Activated naive CD4-positive, alpha-beta T cell treated with Interleukin-2 at 50 U/mL for 16 hours (primary cell): Measurements from ENCODE around the gene MAN2A2.
"Not testable (repeated sequence)": the region's sequence is repeated elsewhere in the genome, so short reads cannot be mapped to it uniquely, and the experiment has no call there.

Source experiments
- DNase-seq: peaks from one replicate; pipeline ENCODE4 v3.0.0-alpha.2; 2020

MAN2A2 gene

DNA sequence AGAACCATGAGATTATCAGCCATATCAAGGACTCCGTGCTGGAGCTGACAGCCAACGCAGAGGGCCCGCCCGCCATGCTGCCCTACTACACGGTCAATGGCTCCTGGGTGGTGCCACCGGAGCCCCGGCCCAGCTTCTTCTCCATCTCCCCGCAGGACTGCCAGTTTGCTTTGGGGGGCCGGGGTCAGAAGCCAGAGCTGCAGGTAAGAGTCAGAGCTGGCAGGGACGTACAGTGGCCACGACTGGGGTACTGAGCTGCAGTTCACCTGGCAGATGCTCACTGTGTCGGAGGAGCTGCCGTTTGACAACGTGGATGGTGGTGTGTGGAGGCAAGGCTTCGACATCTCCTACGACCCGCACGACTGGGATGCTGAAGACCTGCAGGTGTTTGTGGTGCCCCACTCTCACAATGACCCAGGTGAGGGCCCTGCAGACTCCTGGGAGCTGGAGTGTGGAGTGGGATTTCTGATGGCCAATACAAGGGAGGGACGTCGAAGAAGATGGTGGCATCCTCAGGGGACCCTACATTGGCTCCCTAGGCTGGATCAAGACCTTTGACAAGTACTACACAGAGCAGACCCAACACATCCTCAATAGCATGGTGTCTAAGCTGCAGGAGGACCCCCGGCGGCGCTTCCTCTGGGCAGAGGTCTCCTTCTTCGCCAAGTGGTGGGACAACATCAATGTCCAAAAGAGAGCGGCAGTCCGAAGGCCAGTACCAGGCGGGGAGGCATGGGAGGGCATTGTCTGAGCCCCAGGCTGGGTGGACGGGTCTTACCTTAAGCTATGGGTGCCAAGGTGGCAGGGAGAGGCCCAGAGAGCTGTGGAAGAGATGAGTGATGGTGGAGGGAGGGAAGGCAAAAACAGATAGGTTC is 2.4 kb downstream of the MAN2A2 start:
- no peak for DNase-seq

DNA sequence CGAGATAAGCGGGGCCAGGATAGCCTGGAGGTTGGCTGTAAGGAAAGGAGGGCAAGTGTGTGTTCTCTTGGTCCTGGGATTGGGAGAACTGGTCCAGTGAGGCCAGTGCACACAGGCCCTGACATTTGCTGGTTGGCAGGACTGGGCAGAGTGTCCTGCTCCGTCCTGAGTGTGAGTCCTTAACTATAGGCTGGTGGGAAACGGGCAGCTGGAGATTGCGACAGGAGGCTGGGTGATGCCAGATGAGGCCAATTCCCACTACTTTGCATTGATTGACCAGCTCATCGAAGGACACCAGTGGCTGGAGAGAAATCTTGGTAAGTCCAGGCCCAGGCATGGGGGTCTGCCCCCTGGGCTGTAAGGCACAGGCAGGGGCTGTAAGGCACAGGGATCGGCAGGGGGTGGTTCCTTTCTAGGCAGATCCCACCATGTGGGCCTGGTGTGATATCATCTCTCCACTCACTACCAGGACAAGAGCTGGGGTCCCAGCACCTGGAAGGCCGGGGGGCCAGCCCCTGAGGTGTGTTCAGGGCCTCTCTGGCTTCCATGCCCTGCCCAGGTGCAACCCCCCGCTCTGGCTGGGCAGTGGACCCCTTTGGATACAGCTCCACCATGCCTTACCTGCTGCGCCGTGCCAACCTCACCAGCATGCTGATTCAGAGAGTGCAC is 3.2 kb downstream of the MAN2A2 start:
- no peak for DNase-seq

DNA sequence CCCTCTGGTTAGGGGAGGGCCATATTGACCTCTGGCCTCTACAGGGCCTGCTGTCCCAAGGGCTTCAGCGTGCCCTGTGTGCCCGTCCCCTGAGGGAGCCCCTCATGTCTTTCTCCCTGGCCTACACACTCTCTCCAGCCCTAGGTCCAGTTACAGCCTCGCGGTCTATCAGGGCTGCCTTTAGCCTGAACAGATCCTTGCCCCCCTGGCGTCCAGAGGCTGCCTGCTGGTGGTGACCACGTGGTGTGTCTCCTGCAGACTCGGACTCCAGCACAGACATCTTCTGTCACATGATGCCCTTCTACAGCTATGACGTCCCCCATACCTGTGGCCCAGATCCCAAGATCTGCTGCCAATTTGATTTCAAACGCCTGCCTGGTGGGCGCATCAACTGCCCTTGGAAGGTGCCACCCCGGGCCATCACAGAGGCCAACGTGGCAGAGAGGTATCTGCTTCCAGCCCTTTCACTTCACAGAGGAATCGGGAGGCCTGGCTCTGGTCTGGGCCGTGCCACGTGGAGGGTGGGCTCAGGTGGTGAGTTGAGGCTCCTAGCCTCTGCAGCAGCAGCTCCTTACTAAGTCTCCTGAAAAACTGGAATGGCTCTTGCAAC is 4.1 kb downstream of the MAN2A2 start:
- DNase-seq, result no peak

DNA sequence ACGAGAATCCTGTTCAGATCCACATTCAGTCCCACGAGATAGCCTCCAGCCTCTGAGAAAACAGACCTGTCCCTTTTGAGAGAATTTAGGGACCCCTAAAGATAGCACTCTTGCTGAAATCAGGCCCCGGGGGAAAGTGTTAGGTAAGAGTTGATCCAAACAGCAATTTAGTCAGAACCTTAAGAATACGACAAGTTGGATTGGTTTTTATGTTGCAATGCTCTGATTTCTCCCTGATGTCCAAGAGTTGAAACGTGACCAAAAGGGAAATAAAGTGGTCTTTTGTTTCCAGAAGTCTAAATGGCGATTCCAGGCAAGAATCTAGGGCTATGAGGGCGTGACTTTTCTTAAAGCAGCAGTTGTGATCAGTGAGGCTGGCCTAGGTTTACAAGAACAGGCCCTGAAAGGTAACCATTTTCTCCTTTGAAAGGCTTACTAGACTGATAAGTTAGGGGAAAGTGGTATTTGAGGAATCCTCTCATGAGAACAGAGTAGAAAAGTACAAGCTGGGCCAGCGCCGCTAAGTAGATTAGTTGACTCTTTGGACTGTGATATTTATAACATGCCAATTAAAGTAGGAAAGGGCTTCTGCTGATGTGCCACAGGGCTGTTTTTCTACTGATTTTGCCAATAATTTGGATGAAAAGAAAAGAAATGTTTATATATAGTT is 4.9 kb downstream of the MAN2A2 start:
- DNase-seq, result no peak

DNA sequence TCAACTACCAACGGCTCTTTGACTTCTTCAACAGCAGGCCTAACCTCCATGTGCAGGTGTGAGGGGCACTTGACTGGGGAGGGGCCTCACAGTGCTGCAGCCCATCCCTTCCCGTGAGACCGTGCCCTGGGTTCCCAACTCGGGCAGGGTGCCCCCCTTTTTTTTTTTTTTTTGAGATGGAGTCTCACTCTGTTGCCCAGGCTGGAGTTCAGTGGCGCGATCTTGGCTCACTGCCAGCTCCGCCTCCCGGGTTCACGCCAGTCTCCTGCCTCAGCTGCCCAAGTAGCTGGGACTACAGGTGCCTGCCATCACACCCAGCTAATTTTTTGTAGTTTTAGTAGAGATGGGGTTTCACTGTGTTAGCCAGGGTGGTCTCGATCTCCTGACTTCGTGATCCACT is 6.3 kb downstream of the MAN2A2 start:
- DNase-seq, result not testable (repeated sequence)

DNA sequence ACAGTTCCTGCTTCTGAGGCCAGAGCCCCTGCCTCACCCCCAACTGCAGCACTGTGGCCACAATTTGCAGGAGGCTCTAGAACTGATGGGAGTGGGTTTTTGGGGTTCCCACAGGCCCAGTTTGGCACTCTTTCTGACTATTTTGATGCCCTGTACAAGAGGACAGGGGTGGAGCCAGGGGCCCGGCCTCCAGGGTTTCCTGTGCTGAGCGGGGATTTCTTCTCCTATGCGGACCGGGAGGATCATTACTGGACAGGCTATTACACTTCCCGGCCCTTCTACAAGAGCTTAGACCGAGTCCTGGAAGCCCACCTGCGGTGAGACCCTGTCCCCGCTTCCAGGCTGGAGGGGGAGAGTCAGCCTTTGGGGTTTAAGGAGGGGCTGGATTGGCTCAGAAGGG is 6.9 kb downstream of the MAN2A2 start:
- no peak for DNase-seq

DNA sequence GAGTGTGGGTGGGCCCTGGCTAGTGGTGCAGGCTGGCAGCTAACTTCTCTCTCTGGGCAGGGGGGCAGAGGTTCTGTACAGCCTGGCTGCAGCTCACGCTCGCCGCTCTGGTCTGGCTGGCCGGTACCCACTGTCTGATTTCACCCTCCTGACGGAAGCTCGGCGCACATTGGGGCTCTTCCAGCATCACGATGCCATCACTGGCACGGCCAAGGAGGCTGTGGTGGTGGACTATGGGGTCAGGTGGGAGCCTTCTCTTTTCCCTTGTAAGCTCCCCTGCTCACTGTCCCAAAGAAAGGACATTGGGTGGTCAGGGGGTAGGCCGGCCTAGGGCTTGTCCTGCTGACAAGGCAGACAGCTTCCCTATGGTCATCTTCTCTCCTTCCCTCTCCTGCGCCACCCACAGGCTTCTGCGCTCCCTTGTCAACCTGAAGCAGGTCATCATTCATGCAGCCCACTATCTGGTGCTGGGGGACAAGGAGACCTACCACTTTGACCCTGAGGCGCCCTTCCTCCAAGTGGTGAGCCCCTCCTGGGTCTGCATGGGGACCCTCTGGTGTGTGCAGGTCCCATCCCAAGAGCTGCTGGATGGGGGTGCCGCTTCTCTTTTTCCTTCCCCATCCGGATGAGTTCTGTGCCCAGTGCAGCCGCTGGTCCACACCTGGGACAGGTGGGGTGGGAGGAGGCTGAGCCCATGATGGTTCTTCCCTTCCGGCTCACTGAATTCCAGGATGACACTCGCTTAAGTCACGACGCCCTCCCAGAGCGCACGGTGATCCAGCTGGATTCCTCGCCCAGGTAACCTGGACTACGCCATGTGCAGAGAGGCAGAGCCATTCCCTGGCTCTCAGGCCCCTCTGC is 7.6 kb downstream of the MAN2A2 start:
- no peak for DNase-seq

DNA sequence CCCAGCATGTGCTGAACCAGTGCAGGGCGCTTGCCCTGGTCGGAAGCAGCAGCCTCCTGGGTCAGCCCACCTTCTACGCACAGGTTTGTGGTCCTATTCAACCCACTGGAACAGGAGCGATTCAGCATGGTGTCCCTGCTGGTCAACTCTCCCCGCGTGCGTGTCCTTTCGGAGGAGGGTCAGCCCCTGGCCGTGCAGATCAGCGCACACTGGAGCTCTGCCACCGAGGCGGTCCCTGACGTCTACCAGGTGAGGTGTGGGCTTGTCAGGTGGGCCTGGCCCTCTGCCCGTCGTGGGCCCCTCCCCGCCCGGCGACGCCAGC is 8.2 kb downstream of the MAN2A2 start:
- DNase-seq, result no peak

DNA sequence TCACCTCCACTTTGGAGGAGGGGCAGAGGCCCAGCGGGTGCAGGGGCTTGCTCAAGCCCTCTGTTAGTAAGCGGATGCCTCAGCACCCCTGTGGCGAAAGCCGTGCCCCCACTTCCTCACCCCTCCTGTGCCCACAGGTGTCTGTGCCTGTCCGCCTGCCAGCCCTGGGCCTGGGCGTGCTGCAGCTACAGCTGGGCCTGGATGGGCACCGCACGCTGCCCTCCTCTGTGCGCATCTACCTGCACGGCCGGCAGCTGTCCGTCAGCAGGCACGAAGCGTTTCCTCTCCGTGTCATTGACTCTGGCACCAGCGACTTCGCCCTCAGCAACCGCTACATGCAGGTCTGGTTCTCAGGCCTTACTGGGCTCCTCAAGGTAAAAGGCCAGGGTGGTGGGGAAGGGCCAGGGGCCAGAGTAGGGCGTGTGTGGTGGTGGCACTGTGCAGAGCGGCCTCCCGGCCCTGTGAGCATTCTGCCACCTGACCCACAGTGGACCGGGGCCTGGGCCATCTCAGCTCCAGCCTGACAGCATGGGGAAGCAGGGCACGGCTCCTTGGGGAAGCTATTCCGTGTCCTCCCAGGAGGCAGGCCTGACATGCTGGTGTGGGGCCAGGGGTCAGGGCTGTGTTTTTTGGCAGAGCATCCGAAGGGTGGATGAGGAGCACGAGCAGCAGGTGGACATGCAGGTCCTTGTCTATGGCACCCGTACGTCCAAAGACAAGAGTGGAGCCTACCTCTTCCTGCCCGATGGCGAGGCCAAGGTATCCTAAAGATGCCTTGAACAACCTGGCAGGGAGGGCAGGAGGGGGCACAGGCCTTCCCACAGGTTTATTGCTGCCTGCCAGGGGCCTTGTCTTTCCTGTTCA is 9.0 kb downstream of the MAN2A2 start:
- no peak for DNase-seq

DNA sequence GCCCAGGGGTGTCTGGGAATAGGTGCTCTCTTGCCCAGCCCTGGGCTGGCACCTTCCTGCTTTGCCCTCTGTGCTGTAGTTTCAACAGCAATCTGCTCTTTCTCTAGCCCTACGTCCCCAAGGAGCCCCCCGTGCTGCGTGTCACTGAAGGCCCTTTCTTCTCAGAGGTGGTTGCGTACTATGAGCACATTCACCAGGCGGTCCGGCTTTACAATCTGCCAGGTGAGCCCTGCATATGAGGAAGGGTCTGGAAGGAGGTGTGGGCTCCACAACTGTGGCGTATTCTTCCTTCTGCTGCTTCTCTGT is 9.6 kb downstream of the MAN2A2 start:
- no peak for DNase-seq

DNA sequence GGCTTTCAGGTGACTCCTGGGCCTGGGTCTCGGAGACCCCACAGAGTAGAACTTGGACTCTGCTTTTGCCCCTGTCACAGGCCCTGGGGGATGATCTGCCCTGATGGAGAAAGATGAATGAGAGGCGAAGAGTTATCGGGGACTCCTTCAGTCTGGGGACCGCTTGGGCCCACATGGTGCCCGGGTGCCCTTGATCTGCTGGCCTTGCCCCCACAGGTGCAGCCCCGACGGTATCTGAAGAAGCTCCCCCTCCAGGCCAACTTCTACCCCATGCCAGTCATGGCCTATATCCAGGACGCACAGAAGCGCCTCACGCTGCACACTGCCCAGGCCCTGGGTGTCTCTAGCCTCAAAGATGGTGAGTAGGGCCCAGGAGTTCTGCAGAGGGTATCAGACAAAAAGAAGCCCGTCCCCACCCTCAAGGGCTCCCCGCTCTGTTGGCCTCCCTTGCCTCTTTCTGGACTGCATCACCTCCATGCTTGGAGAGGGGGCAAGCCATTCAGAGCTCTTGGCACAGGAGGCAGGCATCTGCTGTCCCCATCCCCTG is 10.4 kb downstream of the MAN2A2 start:
- no peak for DNase-seq

DNA sequence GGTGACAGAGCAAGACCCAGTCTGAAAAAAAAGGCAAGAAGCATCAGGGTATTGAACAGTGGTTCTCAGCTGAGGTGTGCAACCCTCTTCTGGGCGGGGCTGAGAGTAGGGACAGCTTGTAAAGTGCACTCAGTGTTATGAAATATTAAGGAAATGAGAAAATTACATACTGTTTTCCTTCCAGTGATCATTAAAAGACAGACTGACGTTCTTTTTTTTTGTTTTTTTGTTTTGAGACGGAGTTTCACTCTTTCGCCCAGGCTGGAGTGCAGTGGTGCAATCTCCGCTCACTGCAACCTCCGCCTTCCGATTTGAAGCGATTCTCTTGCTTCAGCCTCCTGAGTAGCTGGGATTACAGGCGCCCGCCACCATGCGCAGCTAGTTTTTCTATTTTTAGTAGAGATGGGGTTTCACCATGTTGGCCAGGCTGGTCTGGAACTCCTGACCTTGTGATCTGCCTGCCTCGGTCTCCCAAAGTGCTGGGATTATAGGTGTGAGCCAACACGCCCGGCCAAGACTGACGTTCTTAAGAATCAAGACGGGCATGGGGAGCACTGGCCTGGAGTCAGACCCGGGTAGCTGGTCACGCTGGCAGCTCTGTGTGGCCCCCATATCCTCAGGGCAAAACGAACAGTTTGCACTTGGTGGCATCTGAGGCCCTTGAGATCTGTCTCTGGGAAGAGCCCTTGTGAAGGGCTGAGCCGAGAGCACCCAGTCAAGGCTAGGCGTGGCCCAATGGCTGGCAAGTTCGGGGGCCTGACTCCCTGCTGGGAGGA is 11.4 kb downstream of the MAN2A2 start:
- DNase-seq, result no peak

DNA sequence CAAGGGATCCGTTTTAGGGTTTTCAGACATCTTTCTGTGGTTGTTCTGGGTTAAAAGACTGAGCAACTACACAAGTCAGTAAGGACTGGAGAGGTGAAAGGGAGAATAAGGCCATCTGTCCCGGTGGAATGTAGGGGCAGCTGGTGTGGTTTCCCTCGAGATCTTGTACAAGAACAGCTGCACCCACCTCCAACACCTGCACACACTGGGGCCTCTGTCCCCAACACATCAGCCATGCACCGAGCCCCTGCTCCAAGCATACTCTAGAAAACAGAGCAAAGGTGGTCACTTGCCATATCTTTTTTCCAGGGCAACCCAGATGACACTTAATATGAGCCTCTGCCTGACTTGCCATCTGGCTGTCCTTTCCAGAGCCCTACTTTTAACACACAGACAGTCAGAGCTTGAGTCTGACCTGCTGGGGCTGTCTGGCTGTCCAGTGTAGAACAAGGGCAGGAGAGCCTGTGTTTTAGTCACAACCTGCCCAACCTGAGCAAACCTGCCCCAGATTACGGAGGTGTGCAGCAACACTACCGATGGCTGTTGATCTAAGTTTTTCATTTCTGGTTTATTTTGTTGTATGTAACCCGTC is 12.2 kb downstream of the MAN2A2 start:
- no peak for DNase-seq

DNA sequence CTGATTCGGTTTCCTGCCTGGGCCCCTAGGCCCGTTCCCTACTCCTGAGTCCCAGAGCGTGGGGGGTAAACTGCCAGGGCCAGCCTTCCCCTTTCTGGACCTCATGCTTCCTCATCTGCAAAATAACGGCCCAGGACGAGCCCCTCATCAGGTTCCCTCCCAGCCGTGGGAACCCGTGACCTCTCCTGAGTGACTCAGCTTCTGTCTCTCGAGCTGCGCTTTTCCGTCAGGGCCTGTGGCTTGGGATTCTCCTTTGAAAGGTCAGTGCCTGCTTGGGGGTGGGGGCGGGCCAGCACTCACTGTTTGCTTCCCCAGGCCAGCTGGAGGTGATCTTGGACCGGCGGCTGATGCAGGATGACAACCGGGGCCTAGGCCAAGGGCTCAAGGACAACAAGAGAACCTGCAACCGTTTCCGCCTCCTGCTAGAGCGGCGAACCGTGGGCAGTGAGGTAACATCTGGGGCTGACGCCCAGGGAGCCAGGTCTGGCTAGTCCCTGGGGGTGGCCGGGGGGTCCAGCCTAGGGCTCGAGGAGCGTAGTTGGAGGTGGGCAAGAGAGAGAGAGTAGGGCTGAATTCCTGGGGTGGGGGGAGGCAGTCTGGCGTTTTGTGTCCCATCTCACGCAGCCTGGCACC is 12.8 kb downstream of the MAN2A2 start:
- no peak for DNase-seq

DNA sequence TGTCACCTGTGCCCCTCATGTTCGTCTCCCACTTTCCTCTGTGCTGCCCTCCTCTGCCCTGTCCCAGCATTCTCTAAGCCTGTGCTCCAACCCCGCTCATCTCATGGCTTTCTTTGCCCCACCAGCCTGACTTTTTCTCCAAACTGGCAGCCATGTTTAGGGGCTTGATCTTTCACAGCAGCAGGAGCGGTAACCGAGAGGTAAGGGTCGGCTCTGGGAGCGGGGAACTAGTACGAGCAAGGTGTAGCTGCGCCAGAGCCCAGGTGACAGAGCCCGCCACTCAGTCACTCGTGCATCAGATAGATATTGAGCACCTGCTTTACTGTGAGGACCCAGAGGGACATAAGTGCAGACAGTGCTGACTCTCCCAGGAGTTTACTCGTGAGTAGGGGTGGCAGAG is 13.4 kb downstream of the MAN2A2 start:
- DNase-seq, result no peak

DNA sequence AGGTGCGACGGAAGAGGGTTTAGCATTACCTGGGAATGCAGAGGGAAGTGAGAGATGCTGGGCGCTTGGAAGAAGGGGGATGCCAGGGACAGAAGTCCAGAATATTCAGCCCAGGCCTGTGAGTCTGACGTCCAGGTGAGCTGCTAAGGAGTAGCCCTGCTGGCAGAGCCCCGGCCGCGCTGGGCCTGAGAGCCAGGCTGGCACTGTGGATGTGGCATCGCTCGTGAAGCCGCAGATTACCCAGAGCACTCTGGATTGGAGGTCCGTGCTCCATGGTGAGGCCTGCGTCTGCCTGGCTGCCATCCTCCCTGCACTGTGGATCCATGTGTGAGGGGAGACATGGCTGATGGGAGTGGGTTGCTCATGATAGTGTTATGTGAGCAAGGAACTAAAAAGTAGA is 14.5 kb downstream of the MAN2A2 start:
- DNase-seq, result no peak

DNA sequence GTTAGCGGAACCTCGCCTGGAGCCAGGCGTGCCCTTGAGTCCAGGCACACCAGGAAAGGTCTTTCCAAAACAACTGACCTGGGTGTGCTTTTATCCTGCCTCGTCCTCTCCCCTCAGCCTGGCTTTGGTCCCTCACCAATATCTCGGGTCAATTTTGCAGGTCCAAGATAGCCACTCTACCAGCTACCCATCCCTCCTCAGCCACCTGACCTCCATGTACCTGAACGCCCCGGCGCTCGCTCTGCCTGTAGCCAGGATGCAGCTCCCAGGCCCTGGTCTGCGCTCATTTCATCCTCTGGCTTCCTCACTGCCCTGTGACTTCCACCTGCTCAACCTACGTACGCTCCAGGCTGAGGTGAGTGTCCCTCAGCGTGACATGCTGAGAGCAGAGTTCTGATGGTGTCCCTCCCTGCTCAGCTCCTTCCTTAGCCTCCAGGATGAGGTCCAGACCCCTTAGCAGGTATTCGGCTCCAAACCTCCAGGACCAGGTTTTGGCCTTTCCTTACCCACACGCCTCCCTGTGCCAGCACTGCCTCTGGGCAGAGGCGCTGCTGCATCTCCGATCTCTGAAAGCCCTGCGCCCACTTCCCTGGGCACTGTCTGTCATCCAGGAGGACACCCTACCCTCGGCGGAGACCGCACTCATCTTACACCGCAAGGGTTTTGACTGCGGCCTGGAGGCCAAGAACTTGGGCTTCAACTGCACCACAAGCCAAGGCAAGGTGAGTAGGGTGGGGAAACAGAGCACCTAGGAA is 15.1 kb downstream of the MAN2A2 start:
- no peak for DNase-seq

DNA sequence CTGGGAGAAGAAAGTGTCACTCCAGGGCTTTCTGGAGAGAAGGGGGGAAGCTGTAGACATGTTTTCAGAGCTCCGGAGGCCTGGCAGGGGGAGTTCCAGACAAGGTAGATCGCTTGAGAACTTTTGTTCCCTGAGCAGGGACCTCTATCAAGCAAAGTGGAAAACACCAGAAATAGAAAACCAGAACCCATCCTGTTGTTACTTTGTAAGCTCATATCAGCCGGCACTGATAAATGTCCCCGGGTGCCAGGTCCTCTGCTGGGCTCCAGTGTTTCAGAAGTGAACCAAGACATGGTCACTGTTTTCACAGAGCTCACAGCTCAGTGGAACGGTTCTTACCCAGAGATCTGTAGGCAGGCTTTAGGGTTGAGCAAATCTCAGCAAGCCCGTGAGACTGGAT is 15.7 kb downstream of the MAN2A2 start:
- DNase-seq, result no peak

DNA sequence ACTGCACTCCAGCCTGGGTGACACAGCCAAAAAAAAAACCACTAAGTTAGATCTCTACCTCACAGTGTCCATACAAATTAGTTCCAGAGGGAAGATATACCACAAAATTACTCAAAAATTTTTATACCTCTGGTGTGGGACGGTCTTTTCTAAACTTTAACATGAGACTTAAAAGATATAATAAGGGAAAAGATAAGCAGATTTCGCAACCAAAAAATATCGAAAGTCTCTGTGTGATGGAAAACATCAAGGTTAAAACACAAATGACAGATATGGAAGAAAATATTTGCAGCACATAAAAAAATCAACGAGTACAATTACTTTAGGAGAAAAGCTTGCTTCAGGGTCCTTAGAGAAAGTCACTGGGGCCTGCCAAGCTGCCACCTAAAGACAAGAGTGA is 18.8 kb downstream of the MAN2A2 start:
- no peak for DNase-seq
